Colonic mucosa (tissue), 4 donors: ENCODE data around the gene PYGO2. TPM values are rescaled to one million over a fixed set of nuclear protein-coding genes. Genes with fewer than 3 reads are reported as not detected.

Source experiments
- DNase-seq: peaks from one replicate; pipeline ENCODE4 v3.0.0-alpha.2; 2020
- H3K27ac ChIP-seq: fragments of 200-600 bp; one replicate; pipeline ENCODE4 v1.8.0; 2021
- H3K27me3 ChIP-seq: fragments of 200-600 bp; one replicate; pipeline ENCODE4 v1.8.0; 2021
- H3K36me3 ChIP-seq: fragments of 200-600 bp; one replicate; pipeline ENCODE4 v1.8.0; 2021
- H3K4me1 ChIP-seq: fragments of 200-600 bp; one replicate; pipeline ENCODE4 v1.8.0; 2021; ENCODE audit warnings: mild to moderate bottlenecking
- H3K4me3 ChIP-seq: fragments of 200-600 bp; one replicate; pipeline ENCODE4 v1.8.0; 2021
- H3K9ac ChIP-seq, 2 donors: one replicate each; pipeline ENCODE4 v1.7.0; 2013; ENCODE audit warnings: control low read depth in 2 of 2, low read depth in 2 of 2, low read length in 2 of 2
- H3K9me3 ChIP-seq: fragments of 200-600 bp; one replicate; pipeline ENCODE4 v1.8.0; 2021
- intact Hi-C: fragments of 100-400 bp; cut with DNase I; formaldehyde crosslinking; loops from one replicate; pipeline ENCODE4 v1.14.1; 2022
- total RNA-seq, 2 donors: library from RNA; stranded (reverse); fragmentation: NEBNext Ultra II Directional in 1 of 2; extraction: Animal tissue kit (Norgen Biotek cat#: 25700) in 1 of 2; gene quantifications; one replicate each; pipeline ENCODE4 v1.2.1, GENCODE V29; 2021
- TF ChIP-seq, protein P1 (sequence below): fragments of 200-600 bp; IDR thresholded peaks from one replicate; pipeline ENCODE4 v1.8.0; 2022; ENCODE audit warnings: antibody characterized with exemption, mild to moderate bottlenecking
- donor health status: healthy.
- donor health status: DM: no; HTN: no; CAD: no.
- donor health status: DM: no; HTN: no; CAD: no.

The PYGO2 gene
- total RNA-seq, 2 donors from 2014 or later, result 25.8 to 33.8 TPM

DNA sequence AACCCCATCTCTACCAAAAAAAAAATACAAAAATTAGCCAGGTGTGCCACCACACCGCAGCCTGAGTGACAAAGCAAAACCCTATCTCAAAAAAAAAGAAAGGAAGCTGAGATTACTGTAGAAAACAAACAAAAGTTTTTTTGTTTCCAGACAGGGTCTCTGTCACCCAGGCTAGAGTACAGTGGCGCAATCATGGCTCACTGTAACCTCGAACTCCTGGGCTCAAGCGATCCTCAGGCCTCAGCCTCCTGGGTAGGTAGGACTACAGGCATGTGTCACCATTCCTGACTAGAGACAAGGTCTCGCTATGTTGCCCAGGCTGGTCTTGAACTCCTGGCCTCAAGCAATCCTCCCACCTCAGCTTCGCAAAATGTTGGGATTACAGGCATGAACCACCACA lies 2.8 kb upstream of the PYGO2 start:
- intact Hi-C loops, result no loop called here
- H3K9ac ChIP-seq, result no peak overlapping the region
- peaks cover 13% of the 10 kb centered on the region for H3K4me1 ChIP-seq
- no peaks in the 10 kb centered on the region for H3K27me3 ChIP-seq
- TF ChIP-seq, protein P1, sequence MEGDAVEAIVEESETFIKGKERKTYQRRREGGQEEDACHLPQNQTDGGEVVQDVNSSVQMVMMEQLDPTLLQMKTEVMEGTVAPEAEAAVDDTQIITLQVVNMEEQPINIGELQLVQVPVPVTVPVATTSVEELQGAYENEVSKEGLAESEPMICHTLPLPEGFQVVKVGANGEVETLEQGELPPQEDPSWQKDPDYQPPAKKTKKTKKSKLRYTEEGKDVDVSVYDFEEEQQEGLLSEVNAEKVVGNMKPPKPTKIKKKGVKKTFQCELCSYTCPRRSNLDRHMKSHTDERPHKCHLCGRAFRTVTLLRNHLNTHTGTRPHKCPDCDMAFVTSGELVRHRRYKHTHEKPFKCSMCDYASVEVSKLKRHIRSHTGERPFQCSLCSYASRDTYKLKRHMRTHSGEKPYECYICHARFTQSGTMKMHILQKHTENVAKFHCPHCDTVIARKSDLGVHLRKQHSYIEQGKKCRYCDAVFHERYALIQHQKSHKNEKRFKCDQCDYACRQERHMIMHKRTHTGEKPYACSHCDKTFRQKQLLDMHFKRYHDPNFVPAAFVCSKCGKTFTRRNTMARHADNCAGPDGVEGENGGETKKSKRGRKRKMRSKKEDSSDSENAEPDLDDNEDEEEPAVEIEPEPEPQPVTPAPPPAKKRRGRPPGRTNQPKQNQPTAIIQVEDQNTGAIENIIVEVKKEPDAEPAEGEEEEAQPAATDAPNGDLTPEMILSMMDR, result no peak
- H3K9me3 ChIP-seq, result no peaks in the 10 kb centered on the region
- peaks cover 23% of the 10 kb centered on the region for H3K36me3 ChIP-seq
- no peak overlapping the region for H3K27ac ChIP-seq
- no peak overlapping the region for H3K4me3 ChIP-seq
- DNase-seq, result no peak

DNA sequence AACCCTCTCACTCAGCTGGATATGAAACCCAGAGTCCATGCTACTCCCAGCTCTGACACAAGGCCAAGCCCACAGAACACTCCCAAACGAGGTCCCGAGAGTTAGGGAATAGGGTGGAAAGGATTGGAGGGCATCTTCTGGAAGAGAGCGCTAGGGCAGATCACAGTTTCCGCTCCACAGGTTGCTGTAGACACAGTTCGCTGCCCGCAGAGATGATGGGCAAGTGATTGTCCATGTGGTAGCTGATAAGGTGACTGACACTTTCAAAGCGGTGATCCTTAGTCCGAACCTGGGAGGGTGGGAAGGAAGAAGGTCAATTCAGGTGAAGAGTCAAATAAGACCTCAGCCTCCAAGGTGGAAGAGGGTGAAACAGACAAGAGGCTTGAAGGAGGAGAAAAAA lies 2.1 kb upstream of the PYGO2 start:
- Histone ChIP-seq H3K27me3 (no peaks in the 10 kb centered on the region), H3K9ac (no peak overlapping the region), H3K9me3 (no peaks in the 10 kb centered on the region), H3K36me3 (peaks cover 23% of the 10 kb centered on the region), H3K4me3 (no peak overlapping the region), H3K4me1 (peaks cover 13% of the 10 kb centered on the region), H3K27ac (no peak overlapping the region)
- no peak for DNase-seq
- intact Hi-C loops, result no loop called here
- TF ChIP-seq, protein P1, result no peak

DNA sequence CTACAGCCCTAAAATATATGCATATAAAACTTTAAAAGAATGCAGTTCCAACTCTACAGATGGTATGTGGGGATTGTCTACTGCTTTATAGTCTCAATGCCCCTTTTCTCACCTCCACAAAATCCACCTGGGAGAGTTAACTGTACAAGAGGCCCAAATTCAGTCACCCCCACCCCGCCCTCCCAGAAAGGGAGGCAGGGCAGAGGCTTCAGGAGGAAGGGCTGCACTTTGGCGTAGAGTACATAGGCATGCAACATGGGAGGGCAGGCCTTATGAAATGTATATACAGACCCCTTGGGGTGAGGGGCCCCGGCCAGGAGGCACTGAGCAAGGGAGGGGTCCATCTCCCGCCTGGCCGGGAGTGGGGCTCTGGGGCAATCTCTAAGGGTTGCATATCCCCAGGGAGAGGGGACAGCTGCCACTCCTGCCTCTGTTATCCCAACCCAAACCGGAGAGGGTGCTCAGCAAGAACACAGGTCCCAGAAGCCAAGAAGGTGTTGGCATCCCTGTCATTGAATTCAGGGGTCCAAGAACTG lies 1.3 kb upstream of the PYGO2 start:
- intact Hi-C loops, result no loop called here
- H3K27ac ChIP-seq, result peak overlapping the region; percentile 81
- peaks cover 13% of the 10 kb centered on the region for H3K4me1 ChIP-seq
- peaks cover 23% of the 10 kb centered on the region for H3K36me3 ChIP-seq
- DNase-seq, result no peak
- no peaks in the 10 kb centered on the region for H3K27me3 ChIP-seq
- TF ChIP-seq, protein P1, result no peak
- peak overlapping the region in 1 of 2 donors; percentile 94 for H3K9ac ChIP-seq
- H3K4me3 ChIP-seq, result peak overlapping the region; percentile 55
- no peaks in the 10 kb centered on the region for H3K9me3 ChIP-seq

DNA sequence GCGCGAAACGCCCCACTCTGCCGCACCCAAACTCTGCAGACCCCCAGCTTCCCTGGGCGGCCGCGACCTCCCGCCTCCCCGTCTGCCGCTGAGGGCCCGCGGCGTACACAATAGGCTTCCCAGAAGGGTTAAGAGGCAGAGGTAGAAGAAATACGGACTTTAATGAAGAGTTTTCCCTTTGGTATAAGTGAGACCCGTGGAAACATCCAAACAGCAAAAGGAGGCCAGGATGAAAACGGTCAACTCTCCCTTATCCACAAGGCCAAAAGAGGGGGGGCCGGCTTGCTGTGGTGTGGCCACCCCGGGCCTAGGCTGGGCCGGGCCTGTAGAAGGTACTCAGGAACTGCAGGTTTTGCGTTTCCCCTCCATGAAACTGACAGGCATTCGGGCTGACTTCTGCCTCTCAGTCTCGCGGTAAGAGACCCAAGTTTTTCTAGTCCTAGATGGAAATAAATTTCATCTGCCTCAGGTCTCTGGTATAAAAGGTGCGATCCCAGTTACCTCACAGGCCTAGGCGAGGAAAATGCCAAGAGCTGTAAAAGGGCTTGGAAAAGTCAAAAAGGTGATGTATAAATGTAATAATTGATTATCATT lies 671 bp upstream of the PYGO2 start:
- TF ChIP-seq, protein P1, result peak; percentile 16
- intact Hi-C loops, result no loop called here
- Histone ChIP-seq H3K27ac (peak overlapping the region; percentile 81), H3K4me3 (peak overlapping the region; percentile 55), H3K9ac (peak overlapping the region; percentile 85 to 94), H3K27me3 (no peaks in the 10 kb centered on the region), H3K9me3 (no peaks in the 10 kb centered on the region), H3K36me3 (peaks cover 23% of the 10 kb centered on the region), H3K4me1 (peaks cover 13% of the 10 kb centered on the region)
- DNase-seq, result peak; percentile 53

DNA sequence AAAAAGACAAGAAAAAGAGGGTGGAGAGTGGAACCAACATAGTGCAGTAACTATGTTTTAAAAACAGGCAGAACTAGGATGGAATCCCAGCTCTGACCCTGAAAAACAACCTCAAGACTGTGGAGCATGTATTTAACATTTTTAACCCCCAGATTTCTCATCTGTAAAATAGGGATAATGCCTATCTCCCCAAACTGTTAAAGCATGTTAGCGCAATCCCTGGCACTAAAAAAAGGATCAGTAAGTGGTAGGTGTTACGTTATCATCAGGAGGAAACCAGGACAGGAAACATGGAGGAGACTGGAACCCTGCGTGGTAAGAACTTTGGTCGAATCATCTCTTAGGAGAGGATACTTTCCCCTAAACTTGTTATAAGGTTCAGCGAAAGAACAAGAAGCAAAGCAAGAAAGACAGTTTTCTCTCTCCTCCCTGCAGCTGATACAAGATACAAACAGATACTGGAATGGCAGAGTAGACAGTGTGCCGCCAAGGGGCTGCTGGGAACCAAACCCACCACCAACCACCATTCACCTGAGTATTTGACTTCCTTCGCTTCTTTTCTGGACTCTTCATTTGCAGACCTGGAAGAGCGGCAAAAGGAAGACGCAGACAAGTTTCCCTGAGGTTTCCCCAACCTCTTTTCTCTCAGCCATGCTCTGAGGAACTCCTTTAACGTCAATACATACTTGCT lies 991 bp downstream of the PYGO2 start:
- Histone ChIP-seq H3K36me3 (peaks cover 11% of the 10 kb centered on the region), H3K4me3 (peak overlapping the region; percentile 55), H3K27me3 (no peaks in the 10 kb centered on the region), H3K4me1 (peaks cover 13% of the 10 kb centered on the region), H3K9ac (peak overlapping the region; percentile 85 to 94), H3K9me3 (no peaks in the 10 kb centered on the region), H3K27ac (peak overlapping the region; percentile 81)
- intact Hi-C loops, result no loop called here
- no peak for DNase-seq
- TF ChIP-seq, protein P1, result no peak
